ENCODE results near the gene CHSY1. TPM values are rescaled to one million over a fixed set of nuclear protein-coding genes. Genes with fewer than 3 reads are reported as not detected.
"Not testable (repeated sequence)": the region's sequence is repeated elsewhere in the genome, so short reads cannot be mapped to it uniquely, and the experiment has no call there.

CHSY1 gene
- total and polyA plus RNA-seq, 2 experiments from 2014 or later: 5.2 to 31.3 TPM

DNA sequence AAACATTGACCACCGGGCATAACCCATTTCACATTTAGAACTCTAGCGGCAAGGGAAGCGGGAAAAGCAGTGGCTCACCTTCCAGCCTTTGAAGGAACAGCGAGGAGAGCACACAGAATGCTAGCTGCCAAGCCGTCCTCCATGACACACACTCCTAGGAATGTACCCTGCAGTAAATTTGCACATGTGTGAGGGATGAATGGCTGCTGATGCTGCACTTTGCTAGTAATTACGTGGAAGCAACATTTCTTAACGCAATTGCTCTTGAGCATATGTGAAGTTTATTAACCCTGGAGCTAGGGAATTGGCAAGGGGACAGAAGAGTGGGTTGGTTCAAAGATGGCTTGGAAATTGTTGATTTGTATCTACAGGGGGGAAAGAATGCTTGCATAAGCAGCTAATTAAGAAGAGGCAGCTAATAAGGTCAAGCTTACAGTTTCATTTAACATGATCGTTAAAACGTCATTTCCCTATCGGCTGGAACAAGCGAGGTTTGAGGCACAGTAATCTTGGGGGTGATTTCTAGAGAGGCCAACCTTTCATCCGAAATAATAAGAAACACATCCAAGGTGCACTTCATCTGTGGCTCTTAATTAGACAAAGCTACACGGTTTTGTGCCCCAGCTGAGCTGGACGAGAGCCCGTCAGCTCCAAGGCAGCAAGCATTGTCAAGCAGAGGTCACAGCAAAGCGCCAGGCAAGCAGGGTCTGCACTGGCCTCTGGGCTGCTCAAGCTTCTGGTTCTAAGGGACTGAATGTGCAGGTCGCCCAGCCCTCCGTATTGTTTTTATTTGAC is 123.4 kb downstream of the CHSY1 start:
- peaks cover 49% of the 10 kb centered on the region for H3K4me1 ChIP-seq (ENCODE audit: insufficient read depth)
- H3K9me2 ChIP-seq (ENCODE audit: insufficient read depth): no peaks in the 10 kb centered on the region
- H3F3A ChIP-seq (ENCODE audit: insufficient read depth): peaks cover 52% of the 10 kb centered on the region
- in situ Hi-C loops (cut with MboI): no loop called here
- peak; percentile 91 for DNase-seq
- peak overlapping the region; percentile 85 for H3K9ac ChIP-seq
- H3K27me3 ChIP-seq (replicated peaks; ENCODE audit: insufficient read depth): 0 out of 2 replicates have a peak, but pooled peaks cover 3% of the 10 kb centered on the region
- no peak overlapping the region for H2AFZ ChIP-seq
- H3K36me3 ChIP-seq (ENCODE audit: low read depth): no peaks in the 10 kb centered on the region
- peak overlapping the region; percentile 39 for H3K4me2 ChIP-seq (ENCODE audit: unreplicated experiment)
- no peaks in the 10 kb centered on the region for H4K20me1 ChIP-seq (ENCODE audit: insufficient read depth)
- H3K27ac ChIP-seq: peak overlapping the region; percentile 98
- no peaks in the 10 kb centered on the region for H3K9me3 ChIP-seq (ENCODE audit: low read depth)
- no peaks in the 10 kb centered on the region for H3K79me2 ChIP-seq (ENCODE audit: insufficient read depth)
- no peak for TF ChIP-seq EZH2 (IDR thresholded peaks at IDR 0.05; ENCODE audit: insufficient read depth, poor library complexity, severe bottlenecking)
- no peak for TF ChIP-seq EZH2phosphoT487 (IDR thresholded peaks at IDR 0.05; ENCODE audit: insufficient read depth, low read depth)
- no peak overlapping the region for H3K4me3 ChIP-seq
- WGBS, 2 experiments (ENCODE audit: low coverage in 1 of 2, low lambda C conversion rate in 2 of 2, missing lambda C conversion rate in 2 of 2): 44 to 46% methylated on average over 18 of the region's 18 CpGs

DNA sequence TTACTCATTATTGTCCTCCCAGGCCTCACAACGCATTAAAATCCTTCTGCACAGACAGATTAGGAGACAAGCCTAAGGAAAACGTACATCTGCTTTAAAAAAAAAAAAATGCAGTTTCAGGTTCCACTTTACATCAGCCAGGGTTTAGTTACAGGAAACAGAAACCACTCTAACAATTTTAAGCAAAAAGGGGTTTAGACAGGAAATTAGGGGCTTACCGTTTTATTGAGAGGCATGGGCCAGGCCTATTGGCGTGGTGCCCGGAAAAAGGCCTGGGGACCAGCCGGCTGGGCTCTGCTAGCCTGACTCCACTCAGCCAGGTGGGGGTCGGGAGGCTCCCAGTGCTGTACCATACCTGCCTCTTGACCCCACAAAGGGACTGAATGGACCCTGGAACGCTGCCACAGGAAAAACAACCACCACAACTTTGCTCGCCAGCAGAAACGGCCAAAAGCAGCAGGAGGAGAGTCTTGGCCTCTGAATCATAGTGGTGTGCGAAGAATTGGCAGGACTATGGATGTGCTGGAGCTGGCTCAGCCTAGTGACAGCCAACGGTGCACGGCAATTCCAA is 124.3 kb downstream of the CHSY1 start:
- Histone ChIP-seq H3K79me2 (ENCODE audit: insufficient read depth) (no peaks in the 10 kb centered on the region), H2AFZ (peak overlapping the region; percentile 16; the same call in 1 of the 2 replicates), H3K4me3 (peak overlapping the region; percentile 36), H3K9ac (peak overlapping the region; percentile 85), H3K9me3 (ENCODE audit: low read depth) (no peaks in the 10 kb centered on the region), H3K4me2 (ENCODE audit: unreplicated experiment) (peak overlapping the region; percentile 78), H3K27me3 (replicated peaks; ENCODE audit: insufficient read depth) (0 out of 2 replicates have a peak, but pooled peaks cover 3% of the 10 kb centered on the region), H4K20me1 (ENCODE audit: insufficient read depth) (no peaks in the 10 kb centered on the region), H3K4me1 (ENCODE audit: insufficient read depth) (peaks cover 51% of the 10 kb centered on the region), H3F3A (ENCODE audit: insufficient read depth) (peaks cover 60% of the 10 kb centered on the region), H3K27ac (peak overlapping the region; percentile 98), H3K36me3 (ENCODE audit: low read depth) (no peaks in the 10 kb centered on the region), H3K9me2 (ENCODE audit: insufficient read depth) (no peaks in the 10 kb centered on the region)
- DNase-seq: peak; percentile 96
- no peak for TF ChIP-seq EZH2 (IDR thresholded peaks at IDR 0.05; ENCODE audit: insufficient read depth, poor library complexity, severe bottlenecking)
- TF ChIP-seq EZH2phosphoT487 (IDR thresholded peaks at IDR 0.05; ENCODE audit: insufficient read depth, low read depth): no peak
- in situ Hi-C loops (cut with MboI): no loop called here
- whole genome bisulfite sequencing, 2 experiments (ENCODE audit: low coverage in 1 of 2, low lambda C conversion rate in 2 of 2, missing lambda C conversion rate in 2 of 2): 2 to 5% methylated on average over 13 of the region's 13 CpGs

DNA sequence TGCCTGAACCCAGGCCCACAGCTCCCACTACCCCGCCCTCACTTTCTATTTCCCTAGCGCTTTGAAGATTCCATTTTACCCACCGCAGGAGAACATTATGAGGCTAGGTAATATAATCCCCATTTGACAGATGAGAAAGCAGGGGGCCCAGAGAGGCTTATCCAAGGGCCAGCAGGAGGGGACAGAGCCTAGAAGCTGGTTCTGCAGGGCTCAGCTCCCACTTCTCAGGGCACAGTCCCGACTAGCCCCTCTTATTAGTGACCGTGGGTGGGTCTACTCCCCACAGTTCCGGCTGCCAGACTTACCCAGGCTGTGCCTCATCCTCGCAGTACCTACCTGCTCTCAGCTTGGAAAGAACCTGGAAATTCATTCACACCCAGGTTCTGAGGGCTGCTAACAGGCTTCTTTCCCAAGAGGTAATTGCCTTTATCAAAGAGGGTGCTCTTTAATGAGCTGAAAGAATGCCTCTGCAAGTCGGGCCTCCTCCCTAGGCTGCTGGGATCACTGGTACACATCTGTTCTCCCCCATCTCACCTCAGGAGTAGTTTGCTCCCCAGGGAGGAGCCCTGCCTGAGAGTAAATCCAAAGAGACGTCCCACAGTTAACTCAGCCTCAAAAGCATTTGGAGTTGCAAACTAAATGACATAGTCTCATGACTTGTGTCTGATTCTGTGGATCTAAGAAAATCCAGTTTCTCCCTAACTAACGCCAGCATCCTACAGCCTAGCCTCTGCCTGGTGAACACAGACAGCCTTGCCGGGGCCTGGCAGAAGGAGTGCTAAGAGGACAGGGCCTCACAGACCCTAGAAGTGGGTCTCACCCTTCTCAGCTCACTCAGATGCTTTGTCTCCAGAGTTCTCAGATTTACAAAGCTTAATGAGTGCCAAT is 125.0 kb downstream of the CHSY1 start:
- Histone ChIP-seq H3K4me2 (ENCODE audit: unreplicated experiment) (peak overlapping the region; percentile 78), H3K4me3 (peak overlapping the region; percentile 36), H3K36me3 (ENCODE audit: low read depth) (no peaks in the 10 kb centered on the region), H3K9ac (peak overlapping the region; percentile 85), H3K27ac (peak overlapping the region; percentile 98), H3K27me3 (replicated peaks; ENCODE audit: insufficient read depth) (0 out of 2 replicates have a peak, but pooled peaks cover 3% of the 10 kb centered on the region), H2AFZ (peak overlapping the region; percentile 16; the same call in 1 of the 2 replicates), H3K9me3 (ENCODE audit: low read depth) (no peaks in the 10 kb centered on the region), H3K9me2 (ENCODE audit: insufficient read depth) (no peaks in the 10 kb centered on the region), H3K4me1 (ENCODE audit: insufficient read depth) (peaks cover 54% of the 10 kb centered on the region), H3F3A (ENCODE audit: insufficient read depth) (peaks cover 62% of the 10 kb centered on the region), H3K79me2 (ENCODE audit: insufficient read depth) (no peaks in the 10 kb centered on the region), H4K20me1 (ENCODE audit: insufficient read depth) (no peaks in the 10 kb centered on the region)
- WGBS, 2 experiments (ENCODE audit: low coverage in 1 of 2, low lambda C conversion rate in 2 of 2, missing lambda C conversion rate in 2 of 2): 43 to 46% methylated on average over 11 of the region's 11 CpGs
- no peak for TF ChIP-seq EZH2 (IDR thresholded peaks at IDR 0.05; ENCODE audit: insufficient read depth, poor library complexity, severe bottlenecking)
- TF ChIP-seq EZH2phosphoT487 (IDR thresholded peaks at IDR 0.05; ENCODE audit: insufficient read depth, low read depth): no peak
- peak; percentile 80 for DNase-seq
- in situ Hi-C loops (cut with MboI): no loop called here

DNA sequence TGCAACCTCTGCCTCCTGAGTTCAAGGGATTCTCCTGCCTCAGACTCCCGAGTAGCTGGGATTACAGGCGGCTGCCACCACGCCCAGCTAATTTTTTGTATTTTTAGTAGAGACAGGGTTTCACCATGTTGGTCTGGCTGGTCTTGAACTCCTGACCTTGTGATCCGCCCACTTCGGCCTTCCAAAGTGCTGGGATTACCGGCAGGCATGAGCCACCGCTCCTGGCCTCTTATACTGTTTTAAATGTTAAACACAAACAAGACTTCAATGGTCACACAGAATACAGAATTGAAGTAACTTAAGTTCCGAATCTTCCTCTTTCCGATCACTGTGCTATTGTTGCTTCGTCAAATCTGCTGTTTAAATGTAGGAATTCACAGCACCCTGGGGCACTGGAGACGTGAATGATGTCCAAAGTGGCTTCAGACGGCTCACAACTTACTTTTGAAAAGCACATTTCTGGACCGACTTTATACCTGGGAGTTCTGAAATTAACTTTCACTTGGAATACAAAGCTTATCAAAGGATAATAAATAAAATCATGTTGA is 125.9 kb downstream of the CHSY1 start:
- H3K27me3 ChIP-seq (replicated peaks; ENCODE audit: insufficient read depth); H3K36me3 ChIP-seq (ENCODE audit: low read depth); H3K79me2 ChIP-seq (ENCODE audit: insufficient read depth); in situ Hi-C loops (cut with MboI); H3K4me3 ChIP-seq; DNase-seq; H4K20me1 ChIP-seq (ENCODE audit: insufficient read depth); H2AFZ ChIP-seq; H3K9me3 ChIP-seq (ENCODE audit: low read depth); H3K9me2 ChIP-seq (ENCODE audit: insufficient read depth): not testable (repeated sequence)
- peak overlapping the region; percentile 85 for H3K9ac ChIP-seq
- H3K4me2 ChIP-seq (ENCODE audit: unreplicated experiment): peak overlapping the region; percentile 78
- H3F3A ChIP-seq (ENCODE audit: insufficient read depth): peaks cover 62% of the 10 kb centered on the region
- peak overlapping the region; percentile 98 for H3K27ac ChIP-seq
- 72 to 77% methylated on average over 13 of the region's 13 CpGs for WGBS, 2 experiments (ENCODE audit: low coverage in 1 of 2, low lambda C conversion rate in 2 of 2, missing lambda C conversion rate in 2 of 2)
- H3K4me1 ChIP-seq (ENCODE audit: insufficient read depth): peaks cover 63% of the 10 kb centered on the region

Other genes starting within 250 kb of the CHSY1 start
- gene SELENOS, start 25.4 kb upstream of the CHSY1 start, total RNA-seq (2014; rRNA removed; shearing (Covaris generic)): 98.7 and 98.9 TPM in 2 replicates
- 142 TPM in 2 replicates for gene SELENOS, start 25.4 kb upstream of the CHSY1 start, polyA plus RNA-seq (2016; fragmentation: Nextera tagmentation; extraction: Ambion mirVana)
- 29.3 and 35.2 TPM in 2 replicates for gene SNRPA1, start 43.2 kb upstream of the CHSY1 start, total RNA-seq (2014; rRNA removed; shearing (Covaris generic))
- gene SNRPA1, start 43.2 kb upstream of the CHSY1 start, polyA plus RNA-seq (2016; fragmentation: Nextera tagmentation; extraction: Ambion mirVana): 67.7 and 70.4 TPM in 2 replicates
- not detected in 2 replicates for gene PCSK6, start 237.7 kb upstream of the CHSY1 start, total RNA-seq (2014; rRNA removed; shearing (Covaris generic))
- gene PCSK6, start 237.7 kb upstream of the CHSY1 start, polyA plus RNA-seq (2016; fragmentation: Nextera tagmentation; extraction: Ambion mirVana): 0.19 and 0.38 TPM in 2 replicates

All from GM23248 (cell line).